ENCODE data around the gene CHN1.

DNA sequence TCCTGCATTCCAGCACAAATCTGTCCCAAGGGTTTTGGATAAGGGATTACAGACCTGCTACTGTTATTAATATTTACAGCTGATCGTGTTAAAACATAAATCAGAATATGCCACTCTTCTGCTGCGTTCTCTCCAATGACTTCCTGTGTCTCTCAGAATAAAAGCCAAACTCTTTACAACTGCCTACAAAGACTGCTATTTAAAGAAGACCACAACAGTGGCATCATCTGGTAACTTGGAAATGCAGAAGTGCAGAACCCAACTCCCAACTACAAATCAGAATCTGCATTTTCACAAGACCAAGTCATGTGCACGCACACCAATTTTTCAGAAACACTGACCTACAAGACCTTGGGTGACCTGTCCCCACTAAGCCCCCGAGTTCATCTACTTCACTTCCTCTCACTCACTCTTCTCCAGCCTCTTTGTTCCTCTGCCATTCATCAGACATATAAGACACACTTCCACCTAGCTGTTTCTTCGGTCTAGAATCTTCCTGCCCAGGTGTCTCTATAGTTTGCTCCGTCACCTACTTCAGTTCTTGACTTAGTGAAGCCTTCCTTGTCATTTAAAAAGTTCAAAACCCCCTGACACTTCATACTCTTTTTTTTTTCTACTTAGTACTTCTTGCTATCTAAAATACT is 36.0 kb downstream of the CHN1 start:
- TF ChIP-seq, protein P1, sequence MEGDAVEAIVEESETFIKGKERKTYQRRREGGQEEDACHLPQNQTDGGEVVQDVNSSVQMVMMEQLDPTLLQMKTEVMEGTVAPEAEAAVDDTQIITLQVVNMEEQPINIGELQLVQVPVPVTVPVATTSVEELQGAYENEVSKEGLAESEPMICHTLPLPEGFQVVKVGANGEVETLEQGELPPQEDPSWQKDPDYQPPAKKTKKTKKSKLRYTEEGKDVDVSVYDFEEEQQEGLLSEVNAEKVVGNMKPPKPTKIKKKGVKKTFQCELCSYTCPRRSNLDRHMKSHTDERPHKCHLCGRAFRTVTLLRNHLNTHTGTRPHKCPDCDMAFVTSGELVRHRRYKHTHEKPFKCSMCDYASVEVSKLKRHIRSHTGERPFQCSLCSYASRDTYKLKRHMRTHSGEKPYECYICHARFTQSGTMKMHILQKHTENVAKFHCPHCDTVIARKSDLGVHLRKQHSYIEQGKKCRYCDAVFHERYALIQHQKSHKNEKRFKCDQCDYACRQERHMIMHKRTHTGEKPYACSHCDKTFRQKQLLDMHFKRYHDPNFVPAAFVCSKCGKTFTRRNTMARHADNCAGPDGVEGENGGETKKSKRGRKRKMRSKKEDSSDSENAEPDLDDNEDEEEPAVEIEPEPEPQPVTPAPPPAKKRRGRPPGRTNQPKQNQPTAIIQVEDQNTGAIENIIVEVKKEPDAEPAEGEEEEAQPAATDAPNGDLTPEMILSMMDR (IDR thresholded peaks at IDR 0.05) = no peak
- TF ChIP-seq POLR2A (IDR thresholded peaks at IDR 0.05) = no peak

Measured in testis (tissue), 2 donors.